ENCODE data around the gene FADD. TPM values are rescaled to one million over a fixed set of nuclear protein-coding genes. Genes with fewer than 3 reads are reported as not detected.

The FADD gene
- total and polyA plus RNA-seq, 2 donors = 20.1 to 23.6 TPM

DNA sequence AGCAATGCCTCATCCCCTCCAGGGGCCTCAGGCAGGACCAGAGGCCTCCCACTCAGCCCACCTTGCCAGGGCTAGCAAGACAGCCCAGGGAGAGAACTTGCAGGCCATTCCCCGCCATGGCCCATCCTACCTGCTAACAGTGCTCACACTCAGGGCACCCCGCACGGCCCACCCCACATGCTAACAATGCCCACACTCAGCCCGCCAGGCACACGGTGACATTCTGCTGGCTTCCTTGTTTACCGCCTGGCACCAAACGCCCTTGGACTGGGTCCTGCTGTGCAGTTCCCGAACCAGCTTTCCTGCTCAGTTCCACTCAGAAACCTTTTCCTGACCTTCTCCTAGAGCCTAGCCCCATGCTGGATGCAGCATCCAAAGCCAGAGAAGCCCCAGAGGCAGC, 33.5 kb upstream of the FADD start:
- DNase-seq (ENCODE audit: extremely low spot score) = no peak
- 92% methylated on average over 8 of the region's 8 CpGs for WGBS

DNA sequence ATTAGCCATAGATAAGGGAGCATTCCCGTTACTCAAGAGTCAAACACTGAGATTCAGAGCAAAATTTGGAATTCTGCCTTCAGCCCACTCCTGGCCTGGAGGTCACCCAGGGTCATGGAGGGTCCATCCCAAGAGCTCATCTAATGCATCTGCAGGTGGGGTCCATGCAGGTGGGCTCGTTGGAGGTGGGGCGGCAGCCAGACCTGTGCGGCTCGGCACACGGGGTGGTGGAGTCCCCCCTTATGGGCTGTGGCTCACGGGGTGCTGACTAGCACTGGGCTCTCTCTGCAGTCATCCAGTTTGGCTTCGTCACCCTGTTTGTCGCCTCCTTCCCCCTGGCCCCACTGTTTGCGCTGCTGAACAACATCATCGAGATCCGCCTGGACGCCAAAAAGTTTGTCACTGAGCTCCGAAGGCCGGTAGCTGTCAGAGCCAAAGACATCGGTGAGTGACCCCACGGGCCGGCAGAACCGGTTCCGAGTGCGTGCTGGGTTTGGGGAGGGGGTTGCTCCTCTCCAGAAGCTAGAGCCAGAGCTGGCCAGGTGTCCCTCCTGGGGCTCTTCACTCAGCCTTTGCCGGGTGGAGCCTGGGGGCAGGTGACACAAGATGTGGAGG, 32.4 kb upstream of the FADD start:
- no peak overlapping the region for H3K27ac ChIP-seq (ENCODE audit: low read depth)
- no peak for DNase-seq (ENCODE audit: extremely low spot score)
- no peaks in the 10 kb centered on the region for H3K36me3 ChIP-seq (ENCODE audit: insufficient read depth)
- 91% methylated on average over 22 of the region's 22 CpGs for WGBS
- H3K4me3 ChIP-seq (ENCODE audit: low read depth, low read length) = no peak overlapping the region
- no peaks in the 10 kb centered on the region for H3K4me1 ChIP-seq (ENCODE audit: insufficient read depth)

More for the DNA sequence above, 33.5 kb upstream of the FADD start:
- no peaks in the 10 kb centered on the region for H3K36me3 ChIP-seq (ENCODE audit: insufficient read depth)
- no peak overlapping the region for H3K4me3 ChIP-seq (ENCODE audit: low read depth, low read length)
- no peak overlapping the region for H3K27ac ChIP-seq (ENCODE audit: low read depth)
- H3K4me1 ChIP-seq (ENCODE audit: insufficient read depth) = no peaks in the 10 kb centered on the region

DNA sequence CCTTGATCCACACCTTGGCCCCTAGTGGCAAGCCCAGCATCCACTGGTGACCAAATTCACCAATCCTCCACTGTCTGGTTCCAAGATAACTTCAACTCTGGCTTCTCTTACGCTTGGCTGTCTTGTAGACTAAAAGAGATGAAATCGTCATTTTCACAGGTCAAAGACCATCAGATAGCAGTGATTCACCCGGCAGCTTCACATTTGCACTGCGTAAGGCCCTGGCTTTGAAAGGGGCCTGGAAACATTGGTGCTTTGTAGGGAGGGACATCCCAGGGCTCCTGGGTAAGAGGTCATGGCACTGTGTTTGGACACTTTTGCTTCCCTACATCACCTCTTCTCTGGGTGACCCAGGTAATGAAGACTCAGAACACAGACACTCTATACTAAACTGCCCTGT, 30.1 kb upstream of the FADD start:
- 61% methylated on average over 4 of the region's 4 CpGs for WGBS
- Histone ChIP-seq H3K4me1 (ENCODE audit: insufficient read depth) (no peaks in the 10 kb centered on the region), H3K36me3 (ENCODE audit: insufficient read depth) (no peaks in the 10 kb centered on the region), H3K4me3 (ENCODE audit: low read depth, low read length) (no peak overlapping the region), H3K27ac (ENCODE audit: low read depth) (no peak overlapping the region)
- no peak for DNase-seq (ENCODE audit: extremely low spot score)

DNA sequence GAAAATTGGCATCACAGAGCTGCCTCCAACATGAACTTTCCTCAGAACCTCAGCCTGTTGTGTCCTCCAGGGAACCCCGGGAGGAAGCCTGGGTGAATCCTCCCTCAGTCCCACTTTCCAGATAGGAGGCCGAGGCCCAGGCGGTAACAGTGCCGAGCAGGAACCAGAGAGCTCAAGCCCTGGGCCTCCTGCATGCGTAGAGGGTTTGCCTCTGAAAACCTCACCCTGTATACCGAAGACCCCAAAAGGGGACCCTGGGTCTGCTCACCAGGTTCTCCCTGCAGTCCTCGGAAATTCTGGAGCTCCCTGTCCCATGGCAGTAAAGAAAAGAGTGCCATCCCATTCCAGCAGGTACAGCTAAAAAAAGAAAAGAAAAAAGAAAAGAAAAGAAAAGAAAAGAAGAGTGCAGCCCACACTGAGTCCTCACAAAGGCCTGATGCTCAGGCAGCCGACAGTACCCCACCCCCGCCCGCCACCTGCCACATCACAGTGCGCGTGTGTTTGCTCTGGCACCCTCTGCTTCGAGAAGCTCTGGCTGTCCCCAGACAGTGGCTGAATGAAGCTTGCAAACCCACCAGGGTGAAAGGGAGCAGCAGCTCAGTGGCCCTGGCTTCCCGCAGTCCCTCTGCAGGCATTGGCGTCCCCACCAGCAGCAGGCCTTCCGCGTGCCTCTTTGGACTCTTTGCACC, 28.4 kb upstream of the FADD start:
- Histone ChIP-seq H3K27ac (ENCODE audit: low read depth) (no peak overlapping the region), H3K36me3 (ENCODE audit: insufficient read depth) (no peaks in the 10 kb centered on the region), H3K4me1 (ENCODE audit: insufficient read depth) (no peaks in the 10 kb centered on the region), H3K4me3 (ENCODE audit: low read depth, low read length) (no peak overlapping the region)
- WGBS = 90% methylated on average over 17 of the region's 17 CpGs
- DNase-seq (ENCODE audit: extremely low spot score) = no peak

DNA sequence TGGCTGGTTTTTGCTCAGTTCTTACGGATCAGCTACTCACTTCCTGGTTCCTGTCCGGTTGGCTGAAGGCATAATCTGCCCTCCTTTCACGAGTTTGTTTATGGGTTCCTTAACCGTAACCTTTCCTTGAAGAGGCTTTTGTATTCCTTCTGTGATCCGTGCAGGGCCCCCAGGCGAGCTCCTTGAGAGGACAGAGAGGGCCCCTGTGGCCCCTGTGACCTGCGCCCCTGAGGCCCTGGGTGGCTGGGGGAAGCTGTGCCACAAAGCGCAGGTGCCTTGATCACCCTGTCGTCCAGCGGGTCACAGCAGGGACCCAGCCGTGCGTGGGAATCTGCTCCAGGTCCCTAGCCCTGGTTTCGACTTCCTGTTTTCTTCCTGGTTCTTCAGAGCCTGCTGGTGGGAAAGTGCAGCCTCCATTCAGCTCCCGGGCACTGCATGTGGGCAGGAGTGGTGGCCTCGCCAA, 27.8 kb upstream of the FADD start:
- 70% methylated on average over 15 of the region's 15 CpGs for WGBS
- no peaks in the 10 kb centered on the region for H3K36me3 ChIP-seq (ENCODE audit: insufficient read depth)
- no peaks in the 10 kb centered on the region for H3K4me1 ChIP-seq (ENCODE audit: insufficient read depth)
- no peak overlapping the region for H3K27ac ChIP-seq (ENCODE audit: low read depth)
- H3K4me3 ChIP-seq (ENCODE audit: low read depth, low read length) = no peak overlapping the region
- DNase-seq (ENCODE audit: extremely low spot score) = no peak

DNA sequence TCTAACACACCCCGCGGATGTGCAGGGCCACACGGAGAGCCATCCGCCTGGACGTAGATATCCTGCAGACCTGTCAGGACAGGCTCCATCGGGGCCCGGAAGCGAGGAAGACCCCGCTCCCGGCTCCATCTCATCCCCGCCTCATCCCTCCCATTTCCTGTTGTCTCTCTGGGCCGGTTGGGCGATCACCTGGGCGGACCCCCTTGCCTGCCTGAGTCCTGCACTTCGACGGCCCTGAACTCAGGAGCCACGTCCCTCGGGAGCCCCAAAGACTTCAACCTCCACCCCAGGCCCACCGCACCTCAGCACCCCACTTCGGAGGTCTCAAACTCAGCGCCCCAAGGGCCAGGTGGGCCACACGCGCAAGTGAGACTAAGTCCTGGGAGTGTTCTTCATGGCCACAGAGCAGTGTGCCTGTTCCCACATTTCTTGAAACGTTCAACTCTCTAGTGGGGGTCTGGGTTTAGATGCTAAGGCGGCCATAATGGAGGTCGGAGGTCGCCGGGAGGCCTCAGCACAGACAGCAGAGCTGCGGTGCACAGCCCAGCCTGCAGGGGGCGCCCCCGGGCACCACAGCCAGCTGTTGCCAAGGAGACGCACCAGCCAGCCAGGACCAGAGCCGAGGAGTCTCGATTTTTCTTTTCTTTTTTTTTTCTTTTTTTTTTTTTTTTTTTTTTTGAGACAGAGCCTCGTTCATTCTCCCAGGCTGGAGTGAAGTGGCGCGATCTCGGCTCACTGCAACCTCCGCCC, 26.0 kb upstream of the FADD start:
- Histone ChIP-seq H3K4me1 (ENCODE audit: insufficient read depth) (no peaks in the 10 kb centered on the region), H3K27ac (ENCODE audit: low read depth) (no peak overlapping the region), H3K36me3 (ENCODE audit: insufficient read depth) (no peaks in the 10 kb centered on the region), H3K4me3 (ENCODE audit: low read depth, low read length) (no peak overlapping the region)
- WGBS = 86% methylated on average over 39 of the region's 39 CpGs
- no peak for DNase-seq (ENCODE audit: extremely low spot score)

DNA sequence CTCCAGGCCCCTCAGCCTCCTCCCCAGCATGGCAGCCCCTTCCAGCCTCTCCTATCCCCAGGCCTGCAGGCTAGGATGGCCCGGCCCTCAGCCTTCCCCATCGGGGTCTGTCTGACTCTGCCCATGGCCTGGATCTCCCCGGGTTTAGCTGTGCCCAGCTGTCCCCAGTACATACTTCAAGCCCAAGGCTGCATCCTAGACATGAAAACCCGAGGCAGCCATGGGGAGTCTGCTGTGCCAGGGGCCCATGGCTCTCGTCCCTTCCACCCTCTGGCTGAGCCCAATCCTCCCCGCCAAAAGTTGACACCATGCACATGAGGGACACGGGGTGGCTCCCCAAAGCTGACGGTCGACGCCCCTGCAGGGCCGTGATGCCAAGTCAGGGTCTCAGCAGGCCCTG, 22.2 kb upstream of the FADD start:
- H3K36me3 ChIP-seq (ENCODE audit: insufficient read depth) = no peaks in the 10 kb centered on the region
- DNase-seq (ENCODE audit: extremely low spot score) = no peak
- no peak overlapping the region for H3K4me3 ChIP-seq (ENCODE audit: low read depth, low read length)
- 83% methylated on average over 11 of the region's 11 CpGs for WGBS
- no peaks in the 10 kb centered on the region for H3K4me1 ChIP-seq (ENCODE audit: insufficient read depth)
- H3K27ac ChIP-seq (ENCODE audit: low read depth) = no peak overlapping the region

DNA sequence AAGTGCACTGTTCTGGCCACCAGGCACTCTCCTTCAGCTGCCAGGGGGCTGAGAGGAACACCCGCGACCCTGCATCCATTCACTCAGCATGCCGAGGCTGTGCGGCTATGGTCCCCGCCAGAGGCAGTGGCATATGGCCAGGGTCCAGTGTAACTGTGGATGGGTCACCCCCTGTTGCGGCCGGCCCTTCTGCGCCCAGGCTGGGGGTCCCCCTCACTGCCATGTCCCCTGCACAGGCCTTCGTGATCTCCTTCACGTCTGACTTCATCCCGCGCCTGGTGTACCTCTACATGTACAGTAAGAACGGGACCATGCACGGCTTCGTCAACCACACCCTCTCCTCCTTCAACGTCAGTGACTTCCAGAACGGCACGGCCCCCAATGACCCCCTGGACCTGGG, 20.8 kb upstream of the FADD start:
- Histone ChIP-seq H3K36me3 (ENCODE audit: insufficient read depth) (no peaks in the 10 kb centered on the region), H3K27ac (ENCODE audit: low read depth) (no peak overlapping the region), H3K4me1 (ENCODE audit: insufficient read depth) (no peaks in the 10 kb centered on the region), H3K4me3 (ENCODE audit: low read depth, low read length) (no peak overlapping the region)
- DNase-seq (ENCODE audit: extremely low spot score) = no peak
- WGBS = 92% methylated on average over 18 of the region's 18 CpGs

DNA sequence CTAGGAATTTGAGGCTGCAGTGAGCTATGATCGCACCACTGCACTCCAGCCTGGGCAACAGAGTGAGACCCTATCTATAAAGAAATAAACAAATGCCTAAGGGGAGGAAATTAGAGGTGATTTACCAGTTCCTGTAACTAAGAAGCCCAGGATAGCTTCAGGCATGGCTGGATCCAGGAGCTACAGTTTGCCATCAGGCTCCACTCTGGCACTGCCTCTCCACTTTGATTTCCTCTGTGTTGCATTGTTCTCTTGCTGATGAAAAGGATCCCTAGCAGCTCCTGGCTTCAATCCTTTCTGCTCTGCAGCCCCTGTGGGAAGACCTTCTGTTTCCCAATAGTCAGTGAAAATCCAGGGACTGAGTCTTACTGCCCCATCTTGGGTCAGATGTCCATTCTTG, 20.1 kb upstream of the FADD start:
- WGBS = 100% methylated on average over 1 of the region's 1 CpG
- no peaks in the 10 kb centered on the region for H3K36me3 ChIP-seq (ENCODE audit: insufficient read depth)
- H3K4me3 ChIP-seq (ENCODE audit: low read depth, low read length) = no peak overlapping the region
- DNase-seq (ENCODE audit: extremely low spot score) = no peak
- H3K27ac ChIP-seq (ENCODE audit: low read depth) = no peak overlapping the region
- no peaks in the 10 kb centered on the region for H3K4me1 ChIP-seq (ENCODE audit: insufficient read depth)

DNA sequence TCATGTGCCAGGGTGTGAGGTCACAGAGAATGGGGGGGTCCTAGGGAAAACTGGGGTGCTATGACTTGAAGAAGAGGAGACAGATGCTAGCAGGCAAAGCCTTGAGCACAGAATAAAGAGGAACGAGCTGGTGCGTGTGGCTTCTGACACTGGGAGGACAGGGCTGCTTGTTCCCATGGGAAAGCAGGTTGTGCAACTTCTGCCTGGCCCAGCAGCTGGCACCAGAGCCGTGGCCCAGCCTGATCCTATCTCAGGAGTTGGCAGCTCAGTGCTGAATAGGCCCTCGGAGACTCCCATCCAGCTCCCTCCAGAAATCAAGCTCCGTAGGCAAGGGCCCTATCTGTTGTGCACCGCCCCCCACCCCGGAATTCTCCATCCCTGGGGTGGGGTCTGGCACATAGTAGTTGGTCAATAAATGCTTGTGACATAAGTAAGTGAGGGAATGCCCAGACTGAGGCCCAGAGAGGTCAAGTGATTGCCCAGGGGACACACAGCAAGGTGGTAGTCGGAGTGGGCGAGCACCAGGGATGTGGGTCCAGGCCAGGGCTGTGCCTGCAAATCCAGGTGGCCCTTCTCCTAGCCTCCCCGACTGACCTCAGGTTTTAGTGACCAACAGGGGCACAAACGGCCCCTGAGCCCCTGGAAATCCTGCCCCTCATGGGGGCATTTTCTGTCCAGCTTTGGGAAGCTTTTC, 19.5 kb upstream of the FADD start:
- WGBS = 89% methylated on average over 11 of the region's 11 CpGs
- H3K4me1 ChIP-seq (ENCODE audit: insufficient read depth) = no peaks in the 10 kb centered on the region
- H3K27ac ChIP-seq (ENCODE audit: low read depth) = no peak overlapping the region
- no peak overlapping the region for H3K4me3 ChIP-seq (ENCODE audit: low read depth, low read length)
- DNase-seq (ENCODE audit: extremely low spot score) = no peak
- no peaks in the 10 kb centered on the region for H3K36me3 ChIP-seq (ENCODE audit: insufficient read depth)

DNA sequence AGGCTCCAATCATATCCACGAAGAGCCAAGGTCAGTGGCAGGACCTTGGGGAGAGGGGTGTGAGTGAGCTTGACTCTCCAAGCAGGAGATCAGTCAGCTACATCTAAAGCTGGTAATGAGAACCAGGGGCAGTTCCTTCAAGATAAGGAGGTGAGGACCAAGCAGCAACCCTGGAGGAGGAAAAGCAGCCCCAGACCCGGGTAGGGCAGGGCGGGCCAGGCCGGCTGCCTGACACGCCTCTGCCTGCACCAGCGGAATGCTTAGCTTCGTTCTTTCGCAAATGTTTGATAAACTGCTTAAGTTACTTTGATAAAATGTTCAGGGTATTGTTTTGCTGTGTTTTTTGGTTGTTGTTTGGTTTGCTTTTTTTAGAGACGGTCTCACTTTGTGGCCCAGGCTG, 18.7 kb upstream of the FADD start:
- Histone ChIP-seq H3K4me3 (ENCODE audit: low read depth, low read length) (no peak overlapping the region), H3K4me1 (ENCODE audit: insufficient read depth) (no peaks in the 10 kb centered on the region), H3K36me3 (ENCODE audit: insufficient read depth) (no peaks in the 10 kb centered on the region), H3K27ac (ENCODE audit: low read depth) (no peak overlapping the region)
- 78% methylated on average over 9 of the region's 9 CpGs for WGBS
- no peak for DNase-seq (ENCODE audit: extremely low spot score)

DNA sequence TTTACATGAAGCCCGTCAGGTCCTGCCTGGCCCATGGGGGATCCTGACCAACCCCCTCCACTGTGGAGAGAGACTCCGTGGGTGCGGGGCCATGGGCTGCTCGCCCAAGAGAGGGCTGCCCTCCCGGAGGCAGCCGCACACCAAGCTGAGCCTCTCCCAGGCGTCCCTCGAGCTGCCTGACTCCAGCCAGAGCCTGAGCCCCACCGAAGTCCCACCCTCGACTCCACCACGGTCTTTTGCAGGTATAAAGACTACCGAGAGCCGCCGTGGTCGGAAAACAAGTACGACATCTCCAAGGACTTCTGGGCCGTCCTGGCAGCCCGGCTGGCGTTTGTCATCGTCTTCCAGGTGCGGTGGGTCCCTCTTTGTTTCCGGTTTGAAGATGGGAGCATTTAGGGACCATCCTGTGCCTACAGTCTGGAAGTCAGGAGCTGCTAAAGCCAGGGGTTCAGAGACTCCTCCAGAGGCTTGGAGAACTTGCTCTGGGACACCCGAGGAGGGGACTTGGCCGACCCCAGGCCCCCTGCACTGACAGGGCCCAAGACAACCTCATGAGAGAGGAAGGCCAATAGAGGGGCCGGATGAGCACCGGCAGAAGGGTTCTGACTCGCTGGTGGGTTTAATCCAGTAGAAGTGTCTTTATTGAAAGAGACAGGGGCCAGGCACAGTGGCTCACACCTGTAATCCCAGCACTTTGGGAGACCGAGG, 17.6 kb upstream of the FADD start:
- H3K27ac ChIP-seq (ENCODE audit: low read depth) = no peak overlapping the region
- no peak overlapping the region for H3K4me3 ChIP-seq (ENCODE audit: low read depth, low read length)
- no peaks in the 10 kb centered on the region for H3K4me1 ChIP-seq (ENCODE audit: insufficient read depth)
- 92% methylated on average over 28 of the region's 28 CpGs for WGBS
- no peak for DNase-seq (ENCODE audit: extremely low spot score)
- H3K36me3 ChIP-seq (ENCODE audit: insufficient read depth) = no peaks in the 10 kb centered on the region

DNA sequence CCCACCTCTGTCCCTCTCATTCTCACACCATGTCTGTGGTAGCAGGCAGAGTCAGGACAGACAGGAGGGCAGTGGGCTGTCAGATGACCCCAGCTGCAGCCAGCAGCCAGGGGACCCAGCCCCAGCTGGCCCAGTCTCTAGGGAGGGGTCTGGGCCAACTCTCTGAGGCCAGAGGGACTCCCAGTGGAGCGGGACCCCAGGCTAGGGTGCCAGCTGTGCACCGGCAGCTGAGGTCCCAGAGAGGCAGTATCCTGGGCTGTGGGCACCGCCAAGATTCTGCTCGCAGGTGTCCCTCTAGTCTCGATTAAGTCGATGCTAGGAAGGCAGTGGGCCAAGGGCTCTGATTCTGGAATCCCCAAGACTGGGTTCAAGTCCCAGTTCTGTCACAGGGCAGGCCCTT, 16.7 kb upstream of the FADD start:
- Histone ChIP-seq H3K4me1 (ENCODE audit: insufficient read depth) (no peaks in the 10 kb centered on the region), H3K36me3 (ENCODE audit: insufficient read depth) (no peaks in the 10 kb centered on the region), H3K4me3 (ENCODE audit: low read depth, low read length) (no peak overlapping the region), H3K27ac (ENCODE audit: low read depth) (no peak overlapping the region)
- no peak for DNase-seq (ENCODE audit: extremely low spot score)
- WGBS = 94% methylated on average over 6 of the region's 6 CpGs
